GM21529 (cell line): Measurements from ENCODE around the gene RBM7.

Source experiments
- ATAC-seq: cut with Tn5 transposase; IDR thresholded peaks from one replicate; pipeline ENCODE4 v1.9.1; 2021; ENCODE audit not compliant: unreplicated experiment

RBM7 gene

GRCh38 chr11:114447892-114448291 is 47.4 kb downstream of the RBM7 start:
- no peak for ATAC-seq

GRCh38 chr11:114448749-114449482 is 48.5 kb downstream of the RBM7 start:
- no peak for ATAC-seq

- ATAC-seq: no peak
Measured at GRCh38 chr11:114449845-114450244, 49.4 kb downstream of the RBM7 start.

- ATAC-seq: no peak
Measured at GRCh38 chr11:114452399-114452798, 51.9 kb downstream of the RBM7 start.
